ENCODE measurements around the gene TMEM178A. TPM values are rescaled to one million over a fixed set of nuclear protein-coding genes. Genes with fewer than 3 reads are reported as not detected.

The TMEM178A gene
- total and polyA plus RNA-seq, 2 experiments from 2014 or later = 0.32 TPM; not detected in 1

DNA sequence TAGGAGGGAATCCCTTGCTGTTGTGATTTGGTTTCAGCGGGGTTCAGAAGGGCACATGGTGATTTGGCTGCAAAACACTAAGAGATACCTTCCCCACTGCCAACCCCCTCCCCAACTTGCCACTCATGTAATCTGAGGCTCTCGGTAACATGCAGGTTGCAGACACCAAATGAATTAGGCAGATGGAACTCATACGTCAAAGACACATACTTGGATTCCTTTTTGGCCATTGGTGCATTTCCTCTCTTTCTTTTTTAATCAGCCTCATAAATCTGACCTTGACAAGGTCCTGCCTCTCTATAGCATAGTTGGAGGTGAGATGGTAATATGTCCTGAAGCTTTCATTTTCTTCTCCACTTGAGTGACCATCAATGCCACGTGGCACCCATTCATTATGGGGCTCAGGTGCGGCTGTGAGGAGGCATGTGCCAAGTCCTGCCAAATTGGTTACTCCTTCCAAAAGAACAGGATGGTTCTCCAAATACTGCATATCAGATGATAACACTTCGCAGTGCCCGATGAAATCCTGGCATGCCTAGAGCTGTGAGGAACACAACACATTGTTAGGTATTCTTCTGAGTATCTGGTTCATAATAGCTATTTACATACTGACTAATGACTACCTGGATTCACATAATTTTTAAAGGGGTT is 8.3 kb upstream of the TMEM178A start:
- no peaks in the 10 kb centered on the region for H3K4me1 ChIP-seq (ENCODE audit: insufficient read depth)
- 75 to 80% methylated on average over 7 of the region's 7 CpGs for WGBS, 2 experiments (ENCODE audit: low coverage in 1 of 2, low lambda C conversion rate in 2 of 2, missing lambda C conversion rate in 2 of 2)
- H3K9ac ChIP-seq = no peak overlapping the region
- H3F3A ChIP-seq (ENCODE audit: insufficient read depth) = no peaks in the 10 kb centered on the region
- H3K36me3 ChIP-seq (ENCODE audit: low read depth) = no peaks in the 10 kb centered on the region; the same call in 1 of the 2 replicates
- no peak overlapping the region for H3K27ac ChIP-seq
- no peak overlapping the region for H2AFZ ChIP-seq
- TF ChIP-seq EZH2 (IDR thresholded peaks at IDR 0.05; ENCODE audit: insufficient read depth, poor library complexity, severe bottlenecking) = no peak
- no peak for TF ChIP-seq EZH2phosphoT487 (IDR thresholded peaks at IDR 0.05; ENCODE audit: insufficient read depth, low read depth)
- no peaks in the 10 kb centered on the region; the same call in 1 of the 2 replicates for H3K9me2 ChIP-seq (ENCODE audit: insufficient read depth)
- no peak overlapping the region for H3K4me3 ChIP-seq
- no peak overlapping the region for H3K4me2 ChIP-seq (ENCODE audit: unreplicated experiment)
- DNase-seq = no peak
- no peaks in the 10 kb centered on the region for H3K79me2 ChIP-seq (ENCODE audit: insufficient read depth)
- no peaks in the 10 kb centered on the region for H3K9me3 ChIP-seq (ENCODE audit: low read depth)
- in situ Hi-C loops (cut with MboI) = no loop called here
- no peaks in the 10 kb centered on the region; the same call in 1 of the 2 replicates for H3K27me3 ChIP-seq (replicated peaks; ENCODE audit: insufficient read depth)
- no peaks in the 10 kb centered on the region for H4K20me1 ChIP-seq (ENCODE audit: insufficient read depth)

DNA sequence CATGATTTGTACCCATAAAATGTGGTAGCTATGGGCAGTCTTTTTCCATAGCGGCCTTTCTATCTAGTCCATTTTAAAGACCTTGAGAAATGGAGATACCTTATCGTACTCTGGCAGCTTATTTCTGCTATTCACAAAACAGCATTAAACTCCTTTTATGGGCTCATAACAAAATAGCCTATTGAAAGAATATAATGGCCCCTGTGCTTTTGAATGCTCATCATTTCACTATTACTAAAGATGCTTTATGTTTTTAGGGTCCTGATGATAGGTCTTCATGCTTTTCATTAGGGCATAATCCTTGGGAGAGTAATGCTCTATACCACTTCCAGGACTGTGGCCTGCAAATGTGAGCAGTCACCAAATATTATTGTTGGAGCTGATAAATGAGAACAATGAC is 7.3 kb upstream of the TMEM178A start:
- DNase-seq = no peak
- Histone ChIP-seq H3K36me3 (ENCODE audit: low read depth) (no peaks in the 10 kb centered on the region; the same call in 1 of the 2 replicates), H2AFZ (no peak overlapping the region), H3K4me2 (ENCODE audit: unreplicated experiment) (no peak overlapping the region), H3K27ac (no peak overlapping the region), H3K4me1 (ENCODE audit: insufficient read depth) (no peaks in the 10 kb centered on the region), H3K9me3 (ENCODE audit: low read depth) (no peaks in the 10 kb centered on the region), H3F3A (ENCODE audit: insufficient read depth) (no peaks in the 10 kb centered on the region), H3K79me2 (ENCODE audit: insufficient read depth) (no peaks in the 10 kb centered on the region), H3K27me3 (replicated peaks; ENCODE audit: insufficient read depth) (no peaks in the 10 kb centered on the region; the same call in 1 of the 2 replicates), H4K20me1 (ENCODE audit: insufficient read depth) (no peaks in the 10 kb centered on the region), H3K9ac (no peak overlapping the region), H3K4me3 (no peak overlapping the region), H3K9me2 (ENCODE audit: insufficient read depth) (no peaks in the 10 kb centered on the region; the same call in 1 of the 2 replicates)
- 70 to 76% methylated on average over 2 of the region's 2 CpGs for WGBS, 2 experiments (ENCODE audit: low coverage in 1 of 2, low lambda C conversion rate in 2 of 2, missing lambda C conversion rate in 2 of 2)
- no peak for TF ChIP-seq EZH2phosphoT487 (IDR thresholded peaks at IDR 0.05; ENCODE audit: insufficient read depth, low read depth)
- TF ChIP-seq EZH2 (IDR thresholded peaks at IDR 0.05; ENCODE audit: insufficient read depth, poor library complexity, severe bottlenecking) = no peak
- in situ Hi-C loops (cut with MboI) = no loop called here

DNA sequence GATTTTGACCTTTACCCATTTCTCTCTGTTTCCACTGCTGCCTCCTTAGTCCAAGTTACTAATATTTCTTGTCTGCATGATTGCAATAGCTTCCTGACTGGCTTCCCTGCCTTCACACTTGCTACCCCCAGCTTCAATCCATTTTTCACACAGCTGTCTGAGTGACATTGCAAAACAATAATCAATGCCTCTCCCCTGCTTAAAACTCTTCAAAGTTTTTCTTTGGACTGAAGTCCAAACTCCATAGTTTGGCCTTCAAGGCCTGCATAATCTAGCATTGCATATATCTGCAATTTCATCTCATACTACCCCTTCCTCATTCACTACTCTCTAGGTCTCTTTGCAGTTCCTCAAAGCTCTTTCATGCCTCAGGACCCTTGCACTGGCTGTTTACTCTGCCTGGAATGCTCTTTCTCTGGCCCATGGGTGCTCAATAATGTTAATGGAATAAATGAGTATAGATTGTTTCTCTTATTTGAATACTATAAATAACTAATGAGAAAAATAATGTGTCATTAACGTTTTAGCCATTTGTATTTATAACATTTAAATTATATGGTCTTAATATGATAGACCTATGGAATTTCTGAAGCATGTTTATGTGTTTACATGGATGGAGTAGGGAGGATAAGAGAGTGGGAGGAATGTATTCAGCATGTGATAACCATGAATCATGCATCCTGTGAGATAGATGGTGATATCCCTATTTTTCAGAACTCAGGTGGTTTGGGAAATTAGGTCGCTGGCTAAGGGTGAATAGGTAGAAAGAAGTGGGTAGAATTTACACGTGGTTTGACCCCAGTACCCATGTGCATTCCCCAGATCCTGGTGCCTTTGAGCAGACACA is 5.7 kb upstream of the TMEM178A start:
- no peak for TF ChIP-seq EZH2phosphoT487 (IDR thresholded peaks at IDR 0.05; ENCODE audit: insufficient read depth, low read depth)
- TF ChIP-seq EZH2 (IDR thresholded peaks at IDR 0.05; ENCODE audit: insufficient read depth, poor library complexity, severe bottlenecking) = no peak
- Histone ChIP-seq H3K9me3 (ENCODE audit: low read depth) (no peaks in the 10 kb centered on the region), H3K79me2 (ENCODE audit: insufficient read depth) (no peaks in the 10 kb centered on the region), H3K36me3 (ENCODE audit: low read depth) (no peaks in the 10 kb centered on the region; the same call in 1 of the 2 replicates), H3F3A (ENCODE audit: insufficient read depth) (no peaks in the 10 kb centered on the region), H2AFZ (no peak overlapping the region), H4K20me1 (ENCODE audit: insufficient read depth) (no peaks in the 10 kb centered on the region), H3K27me3 (replicated peaks; ENCODE audit: insufficient read depth) (peaks cover 11% of the 10 kb centered on the region), H3K9ac (no peak overlapping the region), H3K4me2 (ENCODE audit: unreplicated experiment) (no peak overlapping the region), H3K27ac (no peak overlapping the region), H3K9me2 (ENCODE audit: insufficient read depth) (no peaks in the 10 kb centered on the region; the same call in 1 of the 2 replicates), H3K4me1 (ENCODE audit: insufficient read depth) (no peaks in the 10 kb centered on the region), H3K4me3 (no peak overlapping the region)
- 45 to 50% methylated on average over 3 of the region's 3 CpGs for WGBS, 2 experiments (ENCODE audit: low coverage in 1 of 2, low lambda C conversion rate in 2 of 2, missing lambda C conversion rate in 2 of 2)
- no peak for DNase-seq
- in situ Hi-C loops (cut with MboI) = no loop called here

DNA sequence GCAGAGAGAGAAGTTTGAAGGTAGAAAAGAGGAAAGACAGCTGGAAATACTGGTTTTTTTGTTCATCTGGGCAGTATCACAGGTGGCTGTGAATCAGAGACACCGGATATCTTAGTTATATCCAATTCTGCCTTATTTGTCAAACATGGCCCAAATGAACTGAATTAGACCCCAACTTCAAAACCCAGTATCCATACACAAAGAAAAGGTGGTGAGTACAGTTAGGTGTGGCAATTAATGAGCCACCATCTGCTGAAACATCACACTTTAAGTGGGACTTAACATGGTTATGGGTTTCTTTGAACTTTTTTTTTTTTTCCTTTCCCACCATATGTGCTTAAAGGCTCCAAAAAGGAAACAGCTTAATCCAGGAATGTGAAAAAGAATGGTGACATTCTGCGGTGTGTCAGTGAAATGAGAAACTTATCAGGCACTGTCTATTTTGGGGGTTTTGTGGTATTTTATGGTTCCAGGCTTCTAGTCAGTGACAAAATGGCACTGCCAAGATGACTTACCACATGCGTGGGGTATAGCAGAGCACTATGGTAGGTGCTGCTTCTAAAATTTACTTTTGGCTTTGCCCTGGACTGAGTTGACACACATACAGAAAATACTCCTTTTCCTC is 5.0 kb upstream of the TMEM178A start:
- DNase-seq = no peak
- no peak overlapping the region for H2AFZ ChIP-seq
- no peaks in the 10 kb centered on the region for H3K79me2 ChIP-seq (ENCODE audit: insufficient read depth)
- H4K20me1 ChIP-seq (ENCODE audit: insufficient read depth) = no peaks in the 10 kb centered on the region
- H3K4me3 ChIP-seq = no peak overlapping the region
- 45 to 52% methylated on average over 3 of the region's 3 CpGs for WGBS, 2 experiments (ENCODE audit: low coverage in 1 of 2, low lambda C conversion rate in 2 of 2, missing lambda C conversion rate in 2 of 2)
- H3K9me3 ChIP-seq (ENCODE audit: low read depth) = no peaks in the 10 kb centered on the region
- in situ Hi-C loops (cut with MboI) = no loop called here
- H3K9ac ChIP-seq = no peak overlapping the region
- peaks cover 15% of the 10 kb centered on the region for H3K27me3 ChIP-seq (replicated peaks; ENCODE audit: insufficient read depth)
- H3K4me2 ChIP-seq (ENCODE audit: unreplicated experiment) = no peak overlapping the region
- no peak overlapping the region for H3K27ac ChIP-seq
- TF ChIP-seq EZH2 (IDR thresholded peaks at IDR 0.05; ENCODE audit: insufficient read depth, poor library complexity, severe bottlenecking) = no peak
- no peak for TF ChIP-seq EZH2phosphoT487 (IDR thresholded peaks at IDR 0.05; ENCODE audit: insufficient read depth, low read depth)
- no peaks in the 10 kb centered on the region; the same call in 1 of the 2 replicates for H3K36me3 ChIP-seq (ENCODE audit: low read depth)
- H3K4me1 ChIP-seq (ENCODE audit: insufficient read depth) = no peaks in the 10 kb centered on the region
- H3K9me2 ChIP-seq (ENCODE audit: insufficient read depth) = no peaks in the 10 kb centered on the region; the same call in 1 of the 2 replicates
- no peaks in the 10 kb centered on the region for H3F3A ChIP-seq (ENCODE audit: insufficient read depth)

All from GM23248 (cell line).